Fibroblast of the aortic adventitia (primary cell): ENCODE data around the gene FKBP11. TPM values are rescaled to one million over a fixed set of nuclear protein-coding genes. Genes with fewer than 3 reads are reported as not detected.

ENCODE experiments used
- DNase-seq: peaks from one replicate; pipeline ENCODE4 v3.0.0-alpha.2; 2010; ENCODE audit warnings: low read depth
- H3K4me3 ChIP-seq: 2 replicates; pipeline ENCODE4 v1.5.1; 2011; ENCODE audit warnings: low read depth, mild to moderate bottlenecking, control low read depth, low read length, moderate library complexity
- total RNA-seq: library from RNA; depleted of rRNA; stranded (reverse); fragments of >200 nt; gene quantifications from 2 replicates; pipeline ENCODE4 v1.2.3, GENCODE V29; 2012; ENCODE audit warnings: low replicate concordance
- TF ChIP-seq, protein P1 (sequence below): IDR thresholded peaks from 2 replicates; pipeline ENCODE4 v1.5.1; 2011; ENCODE audit warnings: mild to moderate bottlenecking, low read length, control low read depth, inconsistent platforms; ENCODE audit not compliant: insufficient read depth

Gene FKBP11
- total RNA-seq = 4.8 and 23.8 TPM in 2 replicates

DNA sequence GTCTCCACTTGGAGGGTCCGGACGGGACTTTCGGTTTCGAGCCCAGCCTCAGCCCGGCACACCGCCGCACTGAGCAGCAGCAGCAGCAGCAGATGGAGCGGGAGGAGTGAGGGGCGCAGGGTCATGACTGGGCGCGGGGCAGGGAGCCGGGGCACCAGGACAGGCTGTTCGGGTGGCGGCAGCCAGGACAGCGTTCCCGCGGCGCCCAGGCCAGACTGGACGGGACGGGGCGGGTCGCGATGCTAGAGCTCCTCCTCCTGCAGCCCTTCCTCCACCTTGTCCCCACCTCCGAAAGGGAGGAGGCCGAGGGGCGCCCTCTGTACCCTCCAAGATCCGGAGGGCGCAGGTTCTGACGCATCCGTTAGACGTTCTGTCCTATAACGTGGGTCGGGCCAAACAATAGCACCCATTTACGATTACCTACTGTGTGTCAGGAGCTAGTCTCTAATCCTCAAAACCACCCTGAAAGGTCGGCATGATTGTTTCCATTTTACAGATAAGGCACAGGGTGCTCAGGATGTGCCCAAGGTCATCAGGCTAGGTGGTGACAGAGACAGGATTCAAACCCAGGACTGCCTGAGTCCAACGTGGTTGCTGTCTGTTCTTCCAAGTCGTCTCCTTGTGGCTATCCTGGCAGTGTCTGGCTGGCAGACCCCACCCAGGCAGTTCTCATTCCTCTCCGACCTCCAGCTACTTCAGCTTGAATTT lies at the start of gene FKBP11:
TSS of gene FKBP11 (minus strand) at position 189 of the 708 bp plus-strand sequence. CDS start at position 125, 64 bp downstream.
- peak; percentile 40 for DNase-seq
- TF ChIP-seq, protein P1, sequence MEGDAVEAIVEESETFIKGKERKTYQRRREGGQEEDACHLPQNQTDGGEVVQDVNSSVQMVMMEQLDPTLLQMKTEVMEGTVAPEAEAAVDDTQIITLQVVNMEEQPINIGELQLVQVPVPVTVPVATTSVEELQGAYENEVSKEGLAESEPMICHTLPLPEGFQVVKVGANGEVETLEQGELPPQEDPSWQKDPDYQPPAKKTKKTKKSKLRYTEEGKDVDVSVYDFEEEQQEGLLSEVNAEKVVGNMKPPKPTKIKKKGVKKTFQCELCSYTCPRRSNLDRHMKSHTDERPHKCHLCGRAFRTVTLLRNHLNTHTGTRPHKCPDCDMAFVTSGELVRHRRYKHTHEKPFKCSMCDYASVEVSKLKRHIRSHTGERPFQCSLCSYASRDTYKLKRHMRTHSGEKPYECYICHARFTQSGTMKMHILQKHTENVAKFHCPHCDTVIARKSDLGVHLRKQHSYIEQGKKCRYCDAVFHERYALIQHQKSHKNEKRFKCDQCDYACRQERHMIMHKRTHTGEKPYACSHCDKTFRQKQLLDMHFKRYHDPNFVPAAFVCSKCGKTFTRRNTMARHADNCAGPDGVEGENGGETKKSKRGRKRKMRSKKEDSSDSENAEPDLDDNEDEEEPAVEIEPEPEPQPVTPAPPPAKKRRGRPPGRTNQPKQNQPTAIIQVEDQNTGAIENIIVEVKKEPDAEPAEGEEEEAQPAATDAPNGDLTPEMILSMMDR = no peak
- peak within 1 kb of the TSS; percentile 94 for H3K4me3 ChIP-seq

DNA sequence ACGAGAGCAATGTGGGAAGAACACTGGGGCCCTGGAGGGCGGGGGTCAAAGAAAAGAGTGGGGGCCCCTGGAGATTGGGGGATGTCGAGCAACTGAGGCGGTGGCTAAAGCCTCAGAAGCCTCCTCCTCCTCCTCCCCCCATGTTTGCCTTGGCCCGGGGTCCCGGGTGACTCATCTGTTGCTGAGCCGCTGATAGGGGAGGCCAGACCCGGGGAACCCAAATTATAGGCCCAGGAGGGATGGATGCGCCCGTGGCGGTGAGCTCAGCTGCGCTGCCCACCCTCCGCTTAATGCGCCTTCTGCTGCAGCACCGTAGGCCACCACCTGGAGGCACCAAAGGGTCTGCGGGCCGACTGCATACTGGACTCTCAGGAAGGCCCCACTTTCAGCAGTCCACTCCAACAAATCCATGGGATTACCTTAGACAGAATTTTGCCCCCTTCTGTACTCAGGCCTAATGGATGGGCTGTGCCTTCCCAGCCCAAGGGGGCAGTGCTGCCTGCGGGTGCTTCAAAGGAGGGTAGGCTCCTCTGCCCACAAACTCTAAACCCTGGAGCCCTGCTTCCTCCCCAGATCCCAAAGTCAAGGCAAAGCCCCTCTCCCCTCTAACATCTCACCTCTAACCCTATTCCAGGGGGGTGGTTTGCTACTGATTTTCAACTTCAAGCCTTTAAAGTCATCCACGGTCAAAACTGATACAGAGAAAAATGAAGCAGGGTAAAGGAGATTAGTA lies 48.8 kb upstream of the FKBP11 start:
- no peak overlapping the region for H3K4me3 ChIP-seq
- TF ChIP-seq, protein P1 = peak; percentile 89
- peak; percentile 87 for DNase-seq

DNA sequence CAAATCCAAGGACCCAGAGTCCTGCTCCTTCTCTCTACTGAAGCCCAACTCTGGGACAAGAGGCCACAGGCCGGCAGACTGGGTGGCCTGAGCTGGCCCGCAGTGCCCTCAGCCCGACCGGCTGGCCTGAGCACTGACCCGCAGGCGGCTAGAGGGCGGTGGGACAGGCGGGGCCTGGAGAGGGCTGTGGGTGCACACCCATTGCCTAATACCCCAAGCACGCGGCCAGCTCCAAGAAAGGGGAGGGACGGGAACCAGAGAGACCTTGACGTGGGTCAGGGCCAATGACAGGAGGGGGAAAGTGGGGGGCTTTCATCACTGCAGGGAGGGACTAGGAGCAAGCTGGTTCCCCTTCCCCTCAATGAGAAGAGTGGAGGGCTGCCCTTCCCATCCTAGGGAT lies 48.2 kb upstream of the FKBP11 start:
- no peak overlapping the region for H3K4me3 ChIP-seq
- DNase-seq = peak; percentile 76
- TF ChIP-seq, protein P1 = no peak

DNA sequence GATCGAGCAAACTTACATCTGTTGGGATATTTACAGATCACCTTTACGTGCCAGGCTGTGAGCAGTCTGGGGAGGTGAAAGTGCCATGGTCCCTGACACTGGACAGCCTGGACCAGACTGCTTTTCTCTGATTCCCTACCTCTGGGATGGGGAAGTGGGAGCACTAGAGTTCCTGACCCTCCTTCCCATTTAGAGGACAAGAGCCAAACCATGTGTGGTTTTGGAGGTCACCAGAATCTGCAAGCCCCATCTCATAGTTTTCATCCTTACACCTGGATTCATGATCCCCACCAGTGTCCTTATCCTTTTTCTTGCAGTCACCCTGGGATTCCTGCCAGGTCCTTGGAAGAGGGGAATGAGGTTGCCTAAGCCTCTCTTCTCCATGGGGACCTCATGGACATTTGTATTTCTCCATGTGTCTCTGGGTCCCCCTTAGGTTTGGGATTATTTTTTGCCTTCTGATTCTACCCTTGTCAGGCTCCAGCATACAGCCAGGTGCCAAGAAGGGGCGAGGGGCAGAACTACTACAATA lies 47.7 kb upstream of the FKBP11 start:
- TF ChIP-seq, protein P1 = no peak
- peak; percentile 20 for DNase-seq
- no peak overlapping the region for H3K4me3 ChIP-seq

DNA sequence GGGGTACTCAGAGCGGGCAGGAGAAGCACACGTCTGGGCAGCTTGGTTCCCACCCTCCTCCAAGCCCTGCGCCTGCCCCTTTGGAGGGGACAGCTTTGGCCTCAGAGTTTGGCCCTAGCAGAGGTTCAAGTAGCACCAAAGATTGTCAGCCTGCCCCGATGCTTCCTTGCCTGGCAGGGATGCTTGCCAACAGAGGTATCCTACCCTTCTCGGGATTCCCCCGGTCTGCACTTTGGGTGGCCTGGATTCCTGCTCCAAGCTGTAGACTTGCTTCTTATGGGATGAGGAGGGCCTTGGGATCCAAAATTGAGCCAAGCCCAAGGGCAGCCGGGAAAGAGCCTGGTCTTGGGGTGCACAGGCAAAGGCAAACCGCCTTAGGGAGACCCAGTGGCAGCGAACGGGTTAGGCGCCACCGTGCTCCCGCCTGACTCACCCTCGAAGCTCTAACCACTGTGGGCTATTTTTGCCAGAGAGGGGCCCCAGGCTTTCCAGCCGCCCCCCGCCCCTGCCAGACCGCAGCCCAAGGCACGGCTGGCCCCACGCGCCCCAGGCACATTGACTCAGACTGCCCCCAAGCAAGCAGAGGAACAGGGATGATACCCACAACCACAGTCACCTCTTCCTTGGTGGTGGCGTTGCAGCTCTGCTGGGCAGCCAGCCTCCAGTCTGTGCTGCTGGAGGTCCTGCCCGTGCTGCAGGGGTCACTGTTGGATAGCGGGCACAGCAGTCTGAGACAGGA lies 47.1 kb upstream of the FKBP11 start:
- TF ChIP-seq, protein P1 = no peak
- H3K4me3 ChIP-seq = no peak overlapping the region
- DNase-seq = no peak

DNA sequence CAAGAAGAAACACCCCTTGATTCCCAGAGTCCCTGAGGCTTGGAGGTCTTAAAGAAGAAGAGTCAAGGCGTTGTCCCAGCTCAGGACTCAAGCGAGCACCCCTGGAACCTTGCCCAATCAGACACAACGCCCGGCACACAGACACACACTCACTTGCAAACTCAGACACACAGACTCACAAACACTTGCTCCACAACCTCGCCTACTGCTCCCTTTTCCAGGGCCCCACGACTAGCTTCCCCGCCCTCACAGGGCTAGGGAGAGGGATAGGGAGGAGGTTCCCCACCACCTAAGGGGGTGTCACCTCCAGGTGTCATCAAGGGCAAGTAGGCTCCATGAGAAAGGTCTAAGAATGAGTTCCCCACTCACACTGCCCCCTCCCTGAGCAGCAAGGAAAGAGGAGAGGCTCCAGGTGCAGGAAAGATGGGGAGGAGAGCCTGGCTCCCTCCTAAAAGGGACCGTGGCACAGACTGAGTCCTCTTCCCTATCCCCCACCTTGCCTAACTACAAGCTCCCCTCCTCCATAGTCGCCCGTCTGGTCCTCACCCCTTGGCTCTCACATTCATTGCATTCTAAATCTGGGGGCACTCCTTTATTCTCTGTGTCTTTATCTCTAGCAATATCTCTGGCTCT lies 45.5 kb upstream of the FKBP11 start:
- no peak for DNase-seq
- H3K4me3 ChIP-seq = no peak overlapping the region
- TF ChIP-seq, protein P1 = no peak
